Neural cell (in vitro differentiated cells): ENCODE data around the gene CRACDL. TPM values are rescaled to one million over a fixed set of nuclear protein-coding genes. Genes with fewer than 3 reads are reported as not detected.

Experiments
- H2AFZ ChIP-seq: fragments of 200-600, 300-800 bp; sonication (generic), shearing (Covaris generic); 2 replicates; pipeline ENCODE4 v1.6.0; 2014; ENCODE audit warnings: low read depth, mild to moderate bottlenecking, antibody characterized with exemption, low read length, moderate library complexity
- H3F3A ChIP-seq: fragments of 200-600 bp; shearing (Covaris generic); 2 replicates; pipeline ENCODE4 v1.6.1; 2016; ENCODE audit warnings: mild to moderate bottlenecking, moderate library complexity, mixed read lengths, antibody characterized with exemption, low read length; ENCODE audit not compliant: insufficient read depth, poor library complexity, severe bottlenecking
- H3K27ac ChIP-seq: fragments of 200-600, 300-800 bp; sonication (generic), shearing (Covaris generic); 2 replicates; pipeline ENCODE4 v1.5.1; 2014; ENCODE audit warnings: mild to moderate bottlenecking, low read length, moderate library complexity
- H3K27me3 ChIP-seq: fragments of 300-800, 200-600 bp; sonication (generic), shearing (Covaris generic); 2 replicates; pipeline ENCODE4 v1.6.0; 2014; ENCODE audit warnings: mild to moderate bottlenecking, low read depth, low read length, moderate library complexity; ENCODE audit not compliant: insufficient read depth
- H3K36me3 ChIP-seq: fragments of 300-800, 200-600 bp; sonication (generic), shearing (Covaris generic); 2 replicates; pipeline ENCODE4 v1.5.1; 2014; ENCODE audit warnings: mild to moderate bottlenecking, antibody characterized with exemption, low read length, moderate library complexity; ENCODE audit not compliant: insufficient read depth
- H3K4me2 ChIP-seq: fragments of 300-800, 200-600 bp; sonication (generic), shearing (Covaris generic); 2 replicates; pipeline ENCODE4 v1.6.0; 2014; ENCODE audit warnings: mild to moderate bottlenecking, low read length
- H3K4me3 ChIP-seq: fragments of 300-800, 200-600 bp; sonication (generic), shearing (Covaris generic); 2 replicates; pipeline ENCODE4 v1.5.1; 2014; ENCODE audit warnings: mild to moderate bottlenecking, low read length, moderate library complexity
- H3K79me2 ChIP-seq: fragments of 200-600 bp; shearing (Covaris generic); replicated peaks from 2 replicates; pipeline ENCODE4 v1.6.0; 2014; ENCODE audit warnings: mild to moderate bottlenecking, low read length, moderate library complexity; ENCODE audit not compliant: insufficient read depth
- H3K9ac ChIP-seq: fragments of 300-800, 200-600 bp; sonication (generic), shearing (Covaris generic); 2 replicates; pipeline ENCODE4 v1.6.1; 2016; ENCODE audit warnings: mild to moderate bottlenecking, low read length, mixed read lengths
- H3K9me2 ChIP-seq: fragments of 200-600 bp; shearing (Covaris generic); 2 replicates; pipeline ENCODE4 v1.6.1; 2016; ENCODE audit warnings: mild to moderate bottlenecking, low read length, mixed read lengths; ENCODE audit not compliant: insufficient read depth
- H3K9me3 ChIP-seq: fragments of 200-600, 300-800 bp; sonication (generic), shearing (Covaris generic); 2 replicates; pipeline ENCODE4 v1.6.1; 2016; ENCODE audit warnings: mild to moderate bottlenecking, mixed run types, low read length, moderate library complexity, mixed read lengths
- H4K20me1 ChIP-seq: fragments of 200-600 bp; shearing (Covaris generic); 2 replicates; pipeline ENCODE4 v1.6.1; 2016; ENCODE audit warnings: mild to moderate bottlenecking, mixed run types; ENCODE audit not compliant: insufficient read depth
- EP300 ChIP-seq: fragments of 450-650 bp; conservative IDR thresholded peaks from 2 replicates; pipeline ENCODE4 v1.6.1; 2014; ENCODE audit warnings: antibody characterized with exemption, mild to moderate bottlenecking, moderate library complexity; ENCODE audit not compliant: poor library complexity, severe bottlenecking
- EZH2 ChIP-seq: fragments of 200-600, 300-800 bp; shearing (Covaris generic), sonication (generic); IDR thresholded peaks from 2 replicates; pipeline ENCODE4 v1.6.1; 2014; ENCODE audit warnings: antibody characterized with exemption, low read length, borderline replicate concordance, mild to moderate bottlenecking; ENCODE audit not compliant: insufficient read depth, poor library complexity, severe bottlenecking
- MXI1 ChIP-seq: fragments of 450-650 bp; conservative IDR thresholded peaks from 2 replicates; pipeline ENCODE4 v1.6.1; 2014; ENCODE audit warnings: antibody characterized with exemption, mild to moderate bottlenecking; ENCODE audit not compliant: poor library complexity, severe bottlenecking
- POLR2AphosphoS5 ChIP-seq: IDR thresholded peaks from 2 replicates; pipeline ENCODE4 v1.6.1; 2012
- RAD21 ChIP-seq: fragments of 450-650 bp; conservative IDR thresholded peaks from 2 replicates; pipeline ENCODE4 v1.6.1; 2014; ENCODE audit warnings: antibody characterized with exemption, mild to moderate bottlenecking, moderate library complexity
- SMC3 ChIP-seq: fragments of 450-650 bp; conservative IDR thresholded peaks from 2 replicates; pipeline ENCODE4 v1.6.1; 2014; ENCODE audit warnings: antibody characterized with exemption, mild to moderate bottlenecking, moderate library complexity; ENCODE audit not compliant: poor library complexity
- TAF1 ChIP-seq: IDR thresholded peaks from 2 replicates; pipeline ENCODE4 v1.6.1; 2012; ENCODE audit warnings: low read depth
- polyA plus RNA-seq: library from polyadenylated mRNA; depleted of rRNA; stranded (reverse); fragments of >200 nt; gene quantifications from 2 replicates; pipeline ENCODE4 v1.2.3, GENCODE V29; 2014
- TF ChIP-seq, protein P1 (sequence below): IDR thresholded peaks from 2 replicates; pipeline ENCODE4 v1.6.1; 2012; ENCODE audit warnings: borderline replicate concordance
- TF ChIP-seq, protein P2 (sequence below): fragments of 450-650 bp; IDR thresholded peaks from 2 replicates; pipeline ENCODE4 v1.5.1; 2014; ENCODE audit warnings: antibody characterized with exemption, mild to moderate bottlenecking, moderate library complexity; ENCODE audit not compliant: poor library complexity, severe bottlenecking

Gene CRACDL
- polyA plus RNA-seq, 1 donor from 2014 or later, result 0.85 TPM

DNA sequence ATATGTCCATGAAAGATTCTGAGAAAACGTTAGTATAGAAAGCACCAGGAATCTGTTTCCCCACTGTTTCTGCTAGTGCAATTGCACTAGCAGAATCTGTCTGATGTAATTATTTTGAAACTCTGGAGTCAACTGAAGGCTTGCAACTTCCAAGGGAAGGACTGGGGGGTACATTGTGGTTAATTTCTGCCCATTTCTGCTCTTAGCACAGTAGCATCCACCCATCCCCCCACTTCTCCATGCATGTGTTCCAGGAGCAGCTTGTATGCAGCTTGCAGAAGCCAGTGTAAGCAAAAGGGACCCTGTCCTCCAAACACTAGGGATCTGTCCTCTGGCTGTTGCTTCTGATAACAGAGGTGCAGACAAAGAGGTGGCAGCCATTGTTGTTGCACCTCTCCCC is 74.4 kb downstream of the CRACDL start:
- Histone ChIP-seq H3K4me2 (no peak overlapping the region), H3F3A (no peaks in the 10 kb centered on the region), H3K9me3 (peaks cover 3% of the 10 kb centered on the region), H4K20me1 (no peaks in the 10 kb centered on the region), H3K36me3 (no peaks in the 10 kb centered on the region), H3K79me2 (no peaks in the 10 kb centered on the region), H3K27ac (no peak overlapping the region), H3K27me3 (no peaks in the 10 kb centered on the region), H3K9me2 (no peaks in the 10 kb centered on the region), H3K4me3 (no peak overlapping the region), H2AFZ (no peak overlapping the region), H3K9ac (no peak overlapping the region)
- TF ChIP-seq, protein P1, sequence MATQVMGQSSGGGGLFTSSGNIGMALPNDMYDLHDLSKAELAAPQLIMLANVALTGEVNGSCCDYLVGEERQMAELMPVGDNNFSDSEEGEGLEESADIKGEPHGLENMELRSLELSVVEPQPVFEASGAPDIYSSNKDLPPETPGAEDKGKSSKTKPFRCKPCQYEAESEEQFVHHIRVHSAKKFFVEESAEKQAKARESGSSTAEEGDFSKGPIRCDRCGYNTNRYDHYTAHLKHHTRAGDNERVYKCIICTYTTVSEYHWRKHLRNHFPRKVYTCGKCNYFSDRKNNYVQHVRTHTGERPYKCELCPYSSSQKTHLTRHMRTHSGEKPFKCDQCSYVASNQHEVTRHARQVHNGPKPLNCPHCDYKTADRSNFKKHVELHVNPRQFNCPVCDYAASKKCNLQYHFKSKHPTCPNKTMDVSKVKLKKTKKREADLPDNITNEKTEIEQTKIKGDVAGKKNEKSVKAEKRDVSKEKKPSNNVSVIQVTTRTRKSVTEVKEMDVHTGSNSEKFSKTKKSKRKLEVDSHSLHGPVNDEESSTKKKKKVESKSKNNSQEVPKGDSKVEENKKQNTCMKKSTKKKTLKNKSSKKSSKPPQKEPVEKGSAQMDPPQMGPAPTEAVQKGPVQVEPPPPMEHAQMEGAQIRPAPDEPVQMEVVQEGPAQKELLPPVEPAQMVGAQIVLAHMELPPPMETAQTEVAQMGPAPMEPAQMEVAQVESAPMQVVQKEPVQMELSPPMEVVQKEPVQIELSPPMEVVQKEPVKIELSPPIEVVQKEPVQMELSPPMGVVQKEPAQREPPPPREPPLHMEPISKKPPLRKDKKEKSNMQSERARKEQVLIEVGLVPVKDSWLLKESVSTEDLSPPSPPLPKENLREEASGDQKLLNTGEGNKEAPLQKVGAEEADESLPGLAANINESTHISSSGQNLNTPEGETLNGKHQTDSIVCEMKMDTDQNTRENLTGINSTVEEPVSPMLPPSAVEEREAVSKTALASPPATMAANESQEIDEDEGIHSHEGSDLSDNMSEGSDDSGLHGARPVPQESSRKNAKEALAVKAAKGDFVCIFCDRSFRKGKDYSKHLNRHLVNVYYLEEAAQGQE, result no peak
- TF ChIP-seq SMC3, result no peak
- no peak for TF ChIP-seq TAF1
- TF ChIP-seq MXI1, result no peak
- no peak for TF ChIP-seq EZH2
- TF ChIP-seq, protein P2, sequence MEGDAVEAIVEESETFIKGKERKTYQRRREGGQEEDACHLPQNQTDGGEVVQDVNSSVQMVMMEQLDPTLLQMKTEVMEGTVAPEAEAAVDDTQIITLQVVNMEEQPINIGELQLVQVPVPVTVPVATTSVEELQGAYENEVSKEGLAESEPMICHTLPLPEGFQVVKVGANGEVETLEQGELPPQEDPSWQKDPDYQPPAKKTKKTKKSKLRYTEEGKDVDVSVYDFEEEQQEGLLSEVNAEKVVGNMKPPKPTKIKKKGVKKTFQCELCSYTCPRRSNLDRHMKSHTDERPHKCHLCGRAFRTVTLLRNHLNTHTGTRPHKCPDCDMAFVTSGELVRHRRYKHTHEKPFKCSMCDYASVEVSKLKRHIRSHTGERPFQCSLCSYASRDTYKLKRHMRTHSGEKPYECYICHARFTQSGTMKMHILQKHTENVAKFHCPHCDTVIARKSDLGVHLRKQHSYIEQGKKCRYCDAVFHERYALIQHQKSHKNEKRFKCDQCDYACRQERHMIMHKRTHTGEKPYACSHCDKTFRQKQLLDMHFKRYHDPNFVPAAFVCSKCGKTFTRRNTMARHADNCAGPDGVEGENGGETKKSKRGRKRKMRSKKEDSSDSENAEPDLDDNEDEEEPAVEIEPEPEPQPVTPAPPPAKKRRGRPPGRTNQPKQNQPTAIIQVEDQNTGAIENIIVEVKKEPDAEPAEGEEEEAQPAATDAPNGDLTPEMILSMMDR, result no peak
- TF ChIP-seq EP300, result no peak
- no peak for TF ChIP-seq RAD21
- TF ChIP-seq POLR2AphosphoS5, result no peak

DNA sequence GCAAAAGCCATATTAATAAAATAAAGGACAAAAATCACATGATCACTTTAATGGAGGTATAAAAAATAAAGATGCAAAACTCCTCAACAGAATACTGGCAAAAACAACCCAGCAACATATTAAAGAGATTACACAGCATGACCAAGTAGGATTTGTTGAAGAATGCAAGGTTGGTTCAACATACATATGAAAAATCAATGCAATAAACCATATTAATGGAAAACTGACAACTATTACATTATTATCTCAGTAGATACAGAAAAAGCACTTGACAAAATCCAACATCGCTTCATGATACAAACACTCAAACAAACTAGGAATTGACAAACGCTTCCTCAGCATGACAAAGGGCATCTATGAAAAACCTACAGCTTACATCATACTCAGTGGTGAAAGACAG is 76.7 kb downstream of the CRACDL start:
- H2AFZ ChIP-seq, result no peak overlapping the region
- peaks cover 3% of the 10 kb centered on the region for H3K9me3 ChIP-seq
- TF ChIP-seq MXI1 (no peak), POLR2AphosphoS5 (no peak), SMC3 (no peak), TAF1 (no peak), EP300 (no peak), EZH2 (no peak), RAD21 (no peak)
- TF ChIP-seq, protein P2, result no peak
- TF ChIP-seq, protein P1, result no peak
- no peaks in the 10 kb centered on the region for H3K36me3 ChIP-seq
- no peaks in the 10 kb centered on the region for H3K79me2 ChIP-seq
- no peaks in the 10 kb centered on the region for H3K27me3 ChIP-seq
- no peak overlapping the region for H3K9ac ChIP-seq
- no peak overlapping the region for H3K4me2 ChIP-seq
- no peaks in the 10 kb centered on the region for H3F3A ChIP-seq
- no peak overlapping the region for H3K27ac ChIP-seq
- H4K20me1 ChIP-seq, result no peaks in the 10 kb centered on the region
- no peak overlapping the region for H3K4me3 ChIP-seq
- H3K9me2 ChIP-seq, result no peaks in the 10 kb centered on the region
